Tibial nerve (tissue), 3 donors: ENCODE data around the gene GPS1.

Experiments
- POLR2A ChIP-seq, 2 donors: fragments of 450-650 bp; IDR thresholded peaks; one replicate each; pipeline ENCODE4 v1.6.1; 2017; ENCODE audit warnings: antibody characterized with exemption in 2 of 2, mild to moderate bottlenecking in 2 of 2, moderate library complexity in 2 of 2
- TF ChIP-seq, protein P1 (sequence below), 5 experiments: fragments of 200-600 bp in 3 of 5; fragments of 450-650 bp in 2 of 5; sonication (generic) in 3 of 5; IDR thresholded peaks; one replicate each; pipeline ENCODE4 v1.5.1; 2016 to 2019; ENCODE audit warnings: antibody characterized with exemption in 5 of 5, mild to moderate bottlenecking in 3 of 5, moderate library complexity in 2 of 5

- TF ChIP-seq, protein P1, sequence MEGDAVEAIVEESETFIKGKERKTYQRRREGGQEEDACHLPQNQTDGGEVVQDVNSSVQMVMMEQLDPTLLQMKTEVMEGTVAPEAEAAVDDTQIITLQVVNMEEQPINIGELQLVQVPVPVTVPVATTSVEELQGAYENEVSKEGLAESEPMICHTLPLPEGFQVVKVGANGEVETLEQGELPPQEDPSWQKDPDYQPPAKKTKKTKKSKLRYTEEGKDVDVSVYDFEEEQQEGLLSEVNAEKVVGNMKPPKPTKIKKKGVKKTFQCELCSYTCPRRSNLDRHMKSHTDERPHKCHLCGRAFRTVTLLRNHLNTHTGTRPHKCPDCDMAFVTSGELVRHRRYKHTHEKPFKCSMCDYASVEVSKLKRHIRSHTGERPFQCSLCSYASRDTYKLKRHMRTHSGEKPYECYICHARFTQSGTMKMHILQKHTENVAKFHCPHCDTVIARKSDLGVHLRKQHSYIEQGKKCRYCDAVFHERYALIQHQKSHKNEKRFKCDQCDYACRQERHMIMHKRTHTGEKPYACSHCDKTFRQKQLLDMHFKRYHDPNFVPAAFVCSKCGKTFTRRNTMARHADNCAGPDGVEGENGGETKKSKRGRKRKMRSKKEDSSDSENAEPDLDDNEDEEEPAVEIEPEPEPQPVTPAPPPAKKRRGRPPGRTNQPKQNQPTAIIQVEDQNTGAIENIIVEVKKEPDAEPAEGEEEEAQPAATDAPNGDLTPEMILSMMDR (IDR thresholded peaks at IDR 0.05): no peak
- TF ChIP-seq POLR2A (IDR thresholded peaks at IDR 0.05): no peak
Measured at GRCh38 chr17:82034371-82035011, 17.2 kb upstream of the GPS1 start.
